DMS79 (cell line): ENCODE data around the gene CPNE4.
"Not testable (repeated sequence)": the region's sequence is repeated elsewhere in the genome, so short reads cannot be mapped to it uniquely, and the experiment has no call there.

Experiments
- DNase-seq: peaks from one replicate; lab custom pipeline; 2025; lab: John Stamatoyannopoulos, UW

The CPNE4 gene

GRCh38 chr3:131957980-131958379, 76.8 kb downstream of the CPNE4 start:
- DNase-seq = no peak

DNA sequence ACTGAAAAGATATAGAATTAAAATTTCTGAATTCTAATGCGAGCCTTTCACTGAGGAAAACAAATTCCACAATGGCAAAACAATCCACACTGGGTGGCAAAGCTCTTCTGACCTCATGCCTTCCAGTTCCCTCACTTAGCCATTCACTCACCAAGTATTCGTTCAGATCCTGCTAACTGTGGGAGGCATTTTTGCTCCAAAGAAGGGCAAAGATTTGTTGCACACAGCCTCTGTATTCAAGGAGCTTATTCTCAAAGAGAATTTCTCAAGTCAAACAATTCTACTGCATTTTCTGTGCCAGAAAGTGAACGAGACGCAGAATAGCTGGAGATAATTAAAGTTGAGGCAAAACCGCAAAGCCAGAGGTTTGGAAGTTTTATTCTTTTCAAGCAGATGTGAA, 77.3 kb downstream of the CPNE4 start:
- DNase-seq = no peak

DNA sequence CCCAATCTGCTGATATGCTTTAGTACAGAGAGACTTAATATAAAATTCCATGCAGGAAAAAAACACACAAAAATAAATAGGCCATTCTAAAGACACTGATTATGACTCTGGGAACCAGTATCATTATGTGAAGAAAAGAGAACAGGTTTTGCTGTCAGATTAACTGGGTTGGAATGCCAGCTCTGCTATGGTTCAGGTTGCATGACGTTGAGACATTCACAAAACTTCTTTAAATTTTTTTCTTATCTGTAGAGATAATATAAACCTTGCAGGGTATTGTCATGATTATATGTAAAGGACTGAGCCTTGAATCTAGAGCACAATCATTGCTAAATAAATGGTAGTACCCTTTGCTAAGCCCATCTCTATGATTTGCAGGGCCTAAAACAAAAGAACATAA, 86.0 kb downstream of the CPNE4 start:
- no peak for DNase-seq

GRCh38 chr3:131944676-131945075, 90.1 kb downstream of the CPNE4 start:
- DNase-seq = no peak

- no peak for DNase-seq
These were observed 101.1 kb downstream of the CPNE4 start for GRCh38 chr3:131933665-131934064.

- DNase-seq = no peak
These were observed 106.2 kb downstream of the CPNE4 start for GRCh38 chr3:131928593-131928992.

DNA sequence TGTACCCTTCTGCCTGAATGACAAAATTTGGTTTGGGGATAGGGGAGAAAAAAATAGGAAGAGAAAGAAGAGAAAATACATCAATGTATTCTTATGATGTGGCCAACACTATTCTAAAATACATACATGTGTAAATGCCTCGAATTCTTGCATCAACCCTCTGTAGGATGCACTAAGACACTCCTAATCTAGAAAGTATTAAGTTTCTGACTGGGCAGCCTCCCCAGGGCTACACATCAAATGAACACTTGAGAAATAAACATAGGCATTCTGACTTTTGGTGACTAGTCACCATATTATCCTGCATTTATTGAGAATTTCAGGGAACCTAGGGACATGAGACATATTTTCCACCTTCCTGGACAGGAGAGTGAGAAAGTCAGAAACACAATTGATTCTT, 109.2 kb downstream of the CPNE4 start:
- DNase-seq = no peak

GRCh38 chr3:131922356-131922755, 112.5 kb downstream of the CPNE4 start:
- no peak for DNase-seq

DNA sequence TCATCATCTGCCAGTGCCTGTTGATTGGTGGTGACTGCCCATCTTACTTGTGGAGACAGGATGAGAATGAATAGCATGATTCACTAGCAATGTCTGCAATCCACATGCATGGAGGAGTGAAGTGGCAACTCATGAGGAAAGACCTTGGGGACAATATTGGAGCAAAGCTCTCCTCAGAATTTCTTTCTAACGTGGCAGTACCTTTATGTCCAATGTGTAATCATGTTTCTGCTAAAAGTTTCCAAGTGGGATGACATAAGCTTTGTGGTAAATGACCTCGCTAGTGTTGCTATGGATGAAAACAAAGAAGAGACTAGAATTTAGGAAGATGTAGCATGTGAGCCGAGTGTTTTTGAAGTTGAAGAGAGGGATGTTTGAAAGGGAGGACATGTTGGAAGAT, 117.8 kb downstream of the CPNE4 start:
- DNase-seq = no peak

DNA sequence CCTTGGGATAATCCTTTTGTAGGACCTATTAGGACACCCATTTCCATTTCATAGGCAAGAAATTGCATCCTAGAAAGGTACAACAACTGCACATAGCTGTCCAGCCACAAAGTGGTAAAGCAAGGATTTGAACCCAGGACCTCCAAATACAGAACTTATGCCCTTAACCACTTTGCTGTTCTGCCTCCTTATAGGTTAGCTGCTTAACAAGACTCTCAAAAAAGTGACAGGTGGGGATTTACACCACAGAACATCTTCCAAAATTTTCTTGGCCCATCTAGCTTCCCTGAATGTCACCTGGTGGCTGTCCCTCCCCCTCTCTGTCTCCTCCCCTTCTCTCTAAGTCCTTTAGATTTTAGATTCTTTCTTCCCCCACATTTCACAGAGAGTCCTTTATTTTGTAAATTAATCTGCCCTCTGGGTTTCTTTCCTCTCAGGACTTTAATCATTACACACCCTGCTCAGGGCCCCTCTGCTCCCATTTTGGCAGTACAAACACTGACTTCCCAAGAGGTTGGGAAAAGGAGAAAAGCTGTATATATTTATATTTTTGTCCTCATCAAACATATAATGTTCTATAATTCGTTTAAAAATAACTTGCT, 120.6 kb downstream of the CPNE4 start:
- no peak for DNase-seq

GRCh38 chr3:131912255-131912654, 122.6 kb downstream of the CPNE4 start:
- DNase-seq = no peak

DNA sequence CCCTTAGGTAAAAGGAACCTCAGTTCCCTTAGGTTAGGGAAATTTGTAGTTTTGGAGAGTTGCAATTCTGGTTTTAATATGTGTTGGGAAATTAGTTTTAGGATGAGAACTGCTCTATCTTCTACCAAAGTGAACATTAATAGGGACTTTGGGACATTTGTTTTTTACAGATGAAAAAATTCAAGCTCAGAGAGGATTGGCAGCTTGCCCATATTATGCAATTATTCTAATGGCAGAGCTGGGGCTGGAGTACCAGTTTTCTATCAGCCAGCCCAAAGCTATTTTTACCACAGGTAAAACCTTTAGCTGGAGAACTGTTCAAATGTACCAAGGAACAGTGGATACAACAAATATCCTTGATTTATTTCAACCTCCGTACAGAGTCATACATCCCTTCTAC, 127.0 kb downstream of the CPNE4 start:
- DNase-seq = peak; percentile 91

DNA sequence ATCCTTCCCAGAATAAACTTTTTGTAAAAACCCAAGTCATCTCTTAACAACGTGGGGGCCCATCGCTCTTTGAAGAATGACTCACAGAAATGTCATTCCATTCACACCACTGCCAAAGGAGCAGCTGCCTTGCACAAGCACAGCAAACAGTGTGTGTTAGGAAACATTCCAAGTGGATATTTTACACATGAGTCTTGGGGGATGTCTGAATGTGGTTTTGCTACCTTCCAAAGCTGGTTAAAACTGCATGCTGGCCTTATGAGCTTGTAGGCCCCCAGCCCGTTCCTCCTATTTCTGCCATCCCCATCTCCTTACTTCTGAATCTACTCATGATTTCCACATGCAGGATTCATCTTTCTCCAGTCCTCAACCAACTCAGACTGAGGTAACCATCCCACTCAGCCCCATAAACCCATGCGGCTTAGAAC, 130.8 kb downstream of the CPNE4 start:
- no peak for DNase-seq

GRCh38 chr3:131901686-131902085, 133.1 kb downstream of the CPNE4 start:
- no peak for DNase-seq

GRCh38 chr3:131900891-131901290, 133.9 kb downstream of the CPNE4 start:
- peak; percentile 90 for DNase-seq

- DNase-seq = no peak
These were observed 135.8 kb downstream of the CPNE4 start for GRCh38 chr3:131899021-131899420.

DNA sequence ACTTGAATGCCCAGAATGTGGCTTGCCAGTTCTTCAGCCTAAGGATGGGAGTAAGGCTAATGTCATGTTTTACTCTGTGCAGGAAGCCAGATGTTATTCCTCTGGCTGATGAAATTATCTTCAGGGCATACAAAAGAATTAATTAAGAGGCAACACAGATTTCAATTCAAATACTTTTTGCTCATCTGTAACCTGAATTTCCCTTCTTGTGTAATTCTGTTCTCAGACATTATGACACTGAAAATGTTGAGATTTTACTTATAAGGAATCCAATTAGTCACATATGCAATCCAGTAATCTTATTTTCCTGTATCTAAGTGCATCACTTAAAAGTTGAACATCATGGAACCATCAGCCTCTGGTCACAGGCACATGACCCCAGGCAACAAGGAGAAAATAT, 136.5 kb downstream of the CPNE4 start:
- no peak for DNase-seq

- DNase-seq = no peak
These were observed 138.5 kb downstream of the CPNE4 start for GRCh38 chr3:131896285-131896684.

DNA sequence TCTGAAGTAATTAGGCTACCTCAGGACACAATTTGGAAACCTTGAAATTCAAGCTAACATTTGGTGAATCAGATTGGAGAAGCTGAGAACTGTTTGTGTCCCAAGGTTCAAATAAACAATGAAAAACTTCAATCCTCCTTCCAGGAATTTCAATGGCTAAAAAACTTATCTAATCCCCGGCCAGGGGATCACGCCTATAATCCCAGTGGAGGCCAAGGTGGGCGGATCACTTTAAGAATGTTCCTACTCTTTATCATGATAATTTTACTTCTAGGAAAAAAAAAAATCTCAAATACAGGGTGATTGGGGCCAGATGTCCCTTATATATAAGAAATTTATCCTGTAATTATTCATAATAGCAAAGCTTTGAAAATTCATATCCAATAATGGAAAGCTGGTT, 139.0 kb downstream of the CPNE4 start:
- no peak for DNase-seq

- DNase-seq = no peak
These were observed 142.5 kb downstream of the CPNE4 start for GRCh38 chr3:131892331-131892730.

- not testable (repeated sequence) for DNase-seq
These were observed 148.9 kb downstream of the CPNE4 start for GRCh38 chr3:131885871-131886270.

DNA sequence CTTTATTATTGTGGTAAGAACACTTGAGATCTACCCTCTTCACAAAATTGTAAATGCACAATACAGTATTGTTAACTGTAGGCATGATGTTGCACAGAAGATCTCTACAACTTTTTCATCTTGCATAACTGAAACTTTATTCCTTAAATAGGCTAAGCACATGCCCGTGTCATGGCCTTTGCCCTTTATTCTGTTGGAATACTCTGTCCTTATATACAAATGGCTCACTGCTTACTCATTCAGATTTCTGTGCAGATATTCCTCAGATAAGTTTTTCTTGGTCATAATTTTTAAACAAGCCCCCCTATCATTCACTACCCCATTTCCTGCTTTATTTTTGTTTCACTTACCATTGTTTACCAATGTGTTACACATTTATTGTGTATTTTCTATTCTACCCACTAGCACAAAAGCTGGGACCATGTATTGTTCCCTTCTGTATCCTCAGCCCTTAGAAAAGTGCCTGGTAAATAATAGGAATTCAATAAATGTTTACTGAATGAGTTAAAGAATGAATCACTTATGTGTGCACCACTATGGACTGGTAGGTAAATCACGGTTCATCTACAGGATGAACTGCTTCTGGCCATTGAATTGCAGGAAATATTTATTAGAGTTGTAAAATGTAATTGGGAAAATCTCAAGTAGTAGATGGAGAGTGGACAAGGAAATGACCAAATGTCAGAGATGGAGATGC, 151.0 kb downstream of the CPNE4 start:
- no peak for DNase-seq

GRCh38 chr3:131883086-131883485, 151.7 kb downstream of the CPNE4 start:
- DNase-seq = no peak

GRCh38 chr3:131881777-131882176, 153.0 kb downstream of the CPNE4 start:
- DNase-seq = no peak
